Trophoblast cell (in vitro differentiated cells and primary cell): Measurements from ENCODE around the gene MZT2A.
"Not testable (repeated sequence)": the region's sequence is repeated elsewhere in the genome, so short reads cannot be mapped to it uniquely, and the experiment has no call there.

Source experiments
- DNase-seq, 2 donors: peaks; one replicate each; pipeline ENCODE4 v3.0.0-alpha.2; 2016
- H2AFZ ChIP-seq: 2 replicates; pipeline ENCODE4 v1.6.1; 2013; ENCODE audit warnings: low read length, moderate library complexity, mild to moderate bottlenecking; ENCODE audit not compliant: insufficient read depth, poor library complexity
- H2AK5ac ChIP-seq: 2 replicates; pipeline ENCODE4 v1.6.1; 2013; ENCODE audit warnings: mild to moderate bottlenecking, low read length
- H2BK120ac ChIP-seq: 2 replicates; pipeline ENCODE4 v1.6.1; 2013; ENCODE audit warnings: low read length, mild to moderate bottlenecking, moderate library complexity; ENCODE audit not compliant: insufficient read depth, poor library complexity
- H2BK12ac ChIP-seq: 2 replicates; pipeline ENCODE4 v1.6.1; 2013; ENCODE audit warnings: mild to moderate bottlenecking, low read length, moderate library complexity
- H2BK5ac ChIP-seq: 2 replicates; pipeline ENCODE4 v1.6.1; 2013; ENCODE audit warnings: low read length, low read depth, moderate library complexity, mild to moderate bottlenecking; ENCODE audit not compliant: poor library complexity
- H3K14ac ChIP-seq: 2 replicates; pipeline ENCODE4 v1.6.1; 2013; ENCODE audit warnings: mild to moderate bottlenecking, low read length
- H3K18ac ChIP-seq: 2 replicates; pipeline ENCODE4 v1.6.1; 2013; ENCODE audit warnings: mild to moderate bottlenecking, low read length
- H3K23ac ChIP-seq: 2 replicates; pipeline ENCODE4 v1.6.1; 2013; ENCODE audit warnings: low read length
- H3K27ac ChIP-seq: 2 replicates; pipeline ENCODE4 v1.5.1; 2013; ENCODE audit warnings: low read depth, mild to moderate bottlenecking, inconsistent platforms, low read length, moderate library complexity
- H3K27me3 ChIP-seq: 2 replicates; pipeline ENCODE4 v1.6.1; 2013; ENCODE audit warnings: inconsistent platforms, mild to moderate bottlenecking, low read length, moderate library complexity; ENCODE audit not compliant: insufficient read depth
- H3K36me3 ChIP-seq, 2 experiments: 1 replicate in 1 of 2; 2 replicates in 1 of 2; pipeline ENCODE4 v1.6.1; 2013; ENCODE audit warnings: low read length in 2 of 2, mild to moderate bottlenecking in 2 of 2, moderate library complexity in 1 of 2; ENCODE audit not compliant: insufficient read depth in 2 of 2, control insufficient read depth in 1 of 2
- H3K4ac ChIP-seq: 2 replicates; pipeline ENCODE4 v1.6.1; 2013; ENCODE audit warnings: low read depth, mild to moderate bottlenecking, low read length, moderate library complexity
- H3K4me1 ChIP-seq, 2 experiments: 1 replicate in 1 of 2; 2 replicates in 1 of 2; pipeline ENCODE4 v1.6.1; 2013; ENCODE audit warnings: low read length in 2 of 2, mild to moderate bottlenecking in 2 of 2, moderate library complexity in 1 of 2; ENCODE audit not compliant: insufficient read depth in 2 of 2, control insufficient read depth in 1 of 2
- H3K4me2 ChIP-seq: 2 replicates; pipeline ENCODE4 v1.6.1; 2013; ENCODE audit warnings: inconsistent platforms, mild to moderate bottlenecking, low read length, moderate library complexity
- H3K4me3 ChIP-seq: 2 replicates; pipeline ENCODE4 v1.5.1; 2013; ENCODE audit warnings: mild to moderate bottlenecking, low read depth, low read length, inconsistent platforms
- H3K79me1 ChIP-seq: one replicate; pipeline ENCODE4 v1.6.1; 2013; ENCODE audit warnings: low read length
- H3K79me2 ChIP-seq: 2 replicates; pipeline ENCODE4 v1.6.1; 2013; ENCODE audit warnings: low read length, mild to moderate bottlenecking; ENCODE audit not compliant: control insufficient read depth, insufficient read depth, poor library complexity
- H3K9ac ChIP-seq: 2 replicates; pipeline ENCODE4 v1.6.1; 2013; ENCODE audit warnings: mild to moderate bottlenecking, low read length
- H3K9me3 ChIP-seq: 2 replicates; pipeline ENCODE4 v1.6.1; 2013; ENCODE audit warnings: low read depth, mild to moderate bottlenecking, control low read depth, inconsistent platforms, low read length; ENCODE audit not compliant: insufficient read depth
- H4K12ac ChIP-seq: 2 replicates; pipeline ENCODE4 v1.6.1; 2013; ENCODE audit warnings: low read depth, mild to moderate bottlenecking, low read length, moderate library complexity
- H4K8ac ChIP-seq: 2 replicates; pipeline ENCODE4 v1.6.1; 2013; ENCODE audit warnings: low read depth, mild to moderate bottlenecking, low read length, moderate library complexity
- H4K91ac ChIP-seq: one replicate; pipeline ENCODE4 v1.6.1; 2013; ENCODE audit warnings: low read depth, mild to moderate bottlenecking, low read length, moderate library complexity
- WGBS: extraction: QIAGEN DNeasy Blood & Tissue Kit; methylation state at CpG from one replicate; pipeline ENCODE4 v1.1.7; 2013; ENCODE audit warnings: missing lambda C conversion rate; ENCODE audit not compliant: insufficient read length, insufficient coverage; ENCODE audit errors: extremely low coverage; 5-methylcytosine and 5-hydroxymethylcytosine counted together

Gene MZT2A

DNA sequence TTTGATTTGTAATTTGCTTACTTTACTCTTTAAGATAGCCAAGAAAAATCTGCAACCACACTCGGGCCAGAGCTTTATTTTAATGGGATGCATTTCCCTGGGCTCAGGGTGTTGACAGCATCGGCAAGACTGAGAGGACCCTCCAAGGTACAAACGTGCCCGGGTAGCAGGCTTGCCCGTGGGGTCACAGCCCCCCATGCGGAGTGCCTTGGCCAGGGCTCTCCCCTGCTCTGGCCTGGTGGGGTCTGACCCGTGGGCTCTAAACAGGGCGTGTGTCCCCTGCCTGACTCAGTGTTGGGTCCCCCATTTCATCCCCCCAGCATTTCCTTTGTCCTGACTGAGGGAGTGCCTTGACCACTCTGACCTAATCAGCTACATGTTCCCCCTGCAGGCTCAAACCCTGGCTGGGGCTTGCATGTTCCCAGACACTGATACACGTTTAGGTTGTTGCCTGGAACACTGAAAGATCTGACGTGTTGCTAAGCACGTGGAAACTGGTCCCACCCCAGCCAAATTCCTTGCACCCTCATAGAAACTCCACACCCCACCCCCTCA lies 7.2 kb downstream of the MZT2A start:
- not testable (repeated sequence) for H3K4ac ChIP-seq, H4K91ac ChIP-seq, H3K18ac ChIP-seq, H4K12ac ChIP-seq, H2AK5ac ChIP-seq, DNase-seq, H4K8ac ChIP-seq, H2BK12ac ChIP-seq, H3K9me3 ChIP-seq, H3K4me2 ChIP-seq, H3K14ac ChIP-seq, H3K27ac ChIP-seq, H2AFZ ChIP-seq, H3K9ac ChIP-seq, H2BK5ac ChIP-seq, H3K23ac ChIP-seq, H3K79me2 ChIP-seq, H3K27me3 ChIP-seq, H2BK120ac ChIP-seq, H3K4me1 ChIP-seq, H3K4me3 ChIP-seq, H3K79me1 ChIP-seq
- no CpG with 5 or more reads among the region's 11 CpGs for WGBS
- H3K36me3 ChIP-seq, result peaks cover 10 to 17% of the 10 kb centered on the region in 2 experiments

GRCh38 chr2:131483981-131484820 lies 8.0 kb downstream of the MZT2A start:
- H4K12ac ChIP-seq, result not testable (repeated sequence)

GRCh38 chr2:131482506-131483155 lies 9.6 kb downstream of the MZT2A start:
- not testable (repeated sequence) for H2BK120ac ChIP-seq, H3K18ac ChIP-seq, H2BK5ac ChIP-seq, H3K27ac ChIP-seq, H3K4ac ChIP-seq, H2BK12ac ChIP-seq, H4K8ac ChIP-seq, H3K9ac ChIP-seq, H3K79me1 ChIP-seq, H3K27me3 ChIP-seq, H2AFZ ChIP-seq, H3K9me3 ChIP-seq, H4K12ac ChIP-seq, H3K4me2 ChIP-seq, H3K23ac ChIP-seq, H2AK5ac ChIP-seq, H3K14ac ChIP-seq, H4K91ac ChIP-seq, H3K4me3 ChIP-seq, H3K4me1 ChIP-seq, DNase-seq, H3K79me2 ChIP-seq
- no CpG with 5 or more reads among the region's 19 CpGs for WGBS
- H3K36me3 ChIP-seq, result peaks cover 6 to 13% of the 10 kb centered on the region in 2 experiments

More at GRCh38 chr2:131483981-131484820, 8.0 kb downstream of the MZT2A start:
- H2AK5ac ChIP-seq, H3K4me1 ChIP-seq, H4K8ac ChIP-seq, H3K18ac ChIP-seq, H3K23ac ChIP-seq, H3K4me3 ChIP-seq, H3K4ac ChIP-seq, H3K79me1 ChIP-seq, H3K9ac ChIP-seq, H3K27ac ChIP-seq, H2BK12ac ChIP-seq, H2BK5ac ChIP-seq, H3K9me3 ChIP-seq, H3K14ac ChIP-seq, H2BK120ac ChIP-seq, DNase-seq, H4K91ac ChIP-seq, H3K4me2 ChIP-seq, H3K79me2 ChIP-seq, H2AFZ ChIP-seq, H3K27me3 ChIP-seq: not testable (repeated sequence)
- no CpG with 5 or more reads among the region's 24 CpGs for WGBS
- H3K36me3 ChIP-seq, result peaks cover 8 to 13% of the 10 kb centered on the region in 2 experiments

DNA sequence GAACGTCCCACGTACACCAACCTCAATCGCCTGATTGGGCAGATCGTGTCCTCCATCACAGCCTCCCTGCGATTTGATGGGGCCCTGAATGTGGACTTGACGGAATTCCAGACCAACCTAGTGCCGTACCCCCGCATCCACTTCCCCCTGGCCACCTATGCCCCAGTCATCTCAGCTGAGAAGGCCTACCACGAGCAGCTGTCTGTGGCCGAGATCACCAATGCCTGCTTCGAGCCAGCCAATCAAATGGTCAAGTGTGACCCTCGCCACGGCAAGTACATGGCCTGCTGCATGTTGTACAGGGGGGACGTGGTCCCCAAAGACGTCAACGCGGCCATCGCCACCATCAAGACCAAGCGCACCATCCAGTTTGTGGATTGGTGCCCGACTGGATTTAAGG lies 11.8 kb downstream of the MZT2A start:
- not testable (repeated sequence) for H3K4ac ChIP-seq, H4K12ac ChIP-seq, H3K27ac ChIP-seq, H3K9me3 ChIP-seq, H3K18ac ChIP-seq, H2BK12ac ChIP-seq, H2AK5ac ChIP-seq, H2AFZ ChIP-seq, H3K4me1 ChIP-seq, H3K79me1 ChIP-seq, H3K4me2 ChIP-seq, H3K27me3 ChIP-seq, H4K91ac ChIP-seq, H4K8ac ChIP-seq, H3K23ac ChIP-seq, DNase-seq, H2BK120ac ChIP-seq, H2BK5ac ChIP-seq, H3K14ac ChIP-seq, H3K9ac ChIP-seq, H3K79me2 ChIP-seq, H3K4me3 ChIP-seq
- peaks cover 6 to 13% of the 10 kb centered on the region in 2 experiments for H3K36me3 ChIP-seq
- no CpG with 5 or more reads among the region's 20 CpGs for WGBS
